Smooth muscle cell (in vitro differentiated cells): ENCODE results near the gene LRRC23. TPM values are rescaled to one million over a fixed set of nuclear protein-coding genes. Genes with fewer than 3 reads are reported as not detected.
A peak's percentile ranks its signal among the peaks of the same experiment; 100 is the strongest.

ENCODE experiments used
- DNase-seq: peaks from one replicate; lab custom pipeline; 2025; ENCODE audit not compliant: unreplicated experiment; lab: John Stamatoyannopoulos, UW
- H2AFZ ChIP-seq: fragments of 200-600 bp; sonication (generic); 2 replicates; pipeline ENCODE4 v1.6.0; 2016; ENCODE audit warnings: antibody characterized with exemption, low read depth, mild to moderate bottlenecking
- H3F3A ChIP-seq: fragments of 200-600 bp; sonication (generic); 2 replicates; pipeline ENCODE4 v1.6.0; 2017; ENCODE audit warnings: antibody characterized with exemption, low read depth
- H3K27ac ChIP-seq: fragments of 200-600 bp; sonication (generic); 2 replicates; pipeline ENCODE4 v1.5.1; 2016; ENCODE audit warnings: low read depth, mild to moderate bottlenecking
- H3K27me3 ChIP-seq: fragments of 200-600 bp; sonication (generic); 2 replicates; pipeline ENCODE4 v1.6.1; 2016; ENCODE audit warnings: low read depth, mild to moderate bottlenecking
- H3K36me3 ChIP-seq: fragments of 200-600 bp; sonication (generic); 2 replicates; pipeline ENCODE4 v1.5.1; 2016; ENCODE audit warnings: low read depth
- H3K4me1 ChIP-seq: fragments of 200-600 bp; sonication (generic); 2 replicates; pipeline ENCODE4 v1.5.1; 2016; ENCODE audit warnings: low read depth
- H3K4me2 ChIP-seq: fragments of 200-600 bp; sonication (generic); 2 replicates; pipeline ENCODE4 v1.6.0; 2016; ENCODE audit warnings: mild to moderate bottlenecking
- H3K4me3 ChIP-seq: fragments of 200-600 bp; sonication (generic); 2 replicates; pipeline ENCODE4 v1.5.1; 2016; ENCODE audit warnings: mild to moderate bottlenecking
- H3K79me2 ChIP-seq: fragments of 200-600 bp; sonication (generic); 2 replicates; pipeline ENCODE4 v1.6.0; 2016; ENCODE audit warnings: low read depth, mild to moderate bottlenecking
- H3K9ac ChIP-seq: fragments of 200-600 bp; sonication (generic); 2 replicates; pipeline ENCODE4 v1.6.0; 2016; ENCODE audit warnings: low read depth
- H3K9me3 ChIP-seq: fragments of 200-600 bp; sonication (generic); replicated peaks from 2 replicates; pipeline ENCODE4 v1.5.1; 2016; ENCODE audit warnings: low read depth
- H4K20me1 ChIP-seq: fragments of 200-600 bp; sonication (generic); 2 replicates; pipeline ENCODE4 v1.6.0; 2016; ENCODE audit warnings: low read depth
- WGBS: methylation state at CpG from one replicate; pipeline ENCODE4 v1.1.7; 2016; ENCODE audit warnings: low lambda C conversion rate; 5-methylcytosine and 5-hydroxymethylcytosine counted together
- polyA plus RNA-seq: library from polyadenylated mRNA; unstranded; fragments of >200 nt; fragmentation: Nextera tagmentation; extraction: Ambion mirVana; gene quantifications from 2 replicates; pipeline ENCODE4 v1.2.1, GENCODE V29; 2016
- total RNA-seq: library from RNA; depleted of rRNA; stranded (reverse); fragments of >200 nt; gene quantifications from 2 replicates; pipeline ENCODE4 v1.2.3, GENCODE V29; 2014
- TF ChIP-seq, protein P1 (sequence below): fragments of 200-600 bp; sonication (generic); IDR thresholded peaks from 2 replicates; pipeline ENCODE4 v1.5.1; 2017; ENCODE audit warnings: borderline replicate concordance, mild to moderate bottlenecking, antibody characterized with exemption; ENCODE audit not compliant: insufficient read depth, poor library complexity, severe bottlenecking

LRRC23 gene
- total and polyA plus RNA-seq, 2 experiments from 2014 or later: 14.2 to 19.5 TPM

DNA sequence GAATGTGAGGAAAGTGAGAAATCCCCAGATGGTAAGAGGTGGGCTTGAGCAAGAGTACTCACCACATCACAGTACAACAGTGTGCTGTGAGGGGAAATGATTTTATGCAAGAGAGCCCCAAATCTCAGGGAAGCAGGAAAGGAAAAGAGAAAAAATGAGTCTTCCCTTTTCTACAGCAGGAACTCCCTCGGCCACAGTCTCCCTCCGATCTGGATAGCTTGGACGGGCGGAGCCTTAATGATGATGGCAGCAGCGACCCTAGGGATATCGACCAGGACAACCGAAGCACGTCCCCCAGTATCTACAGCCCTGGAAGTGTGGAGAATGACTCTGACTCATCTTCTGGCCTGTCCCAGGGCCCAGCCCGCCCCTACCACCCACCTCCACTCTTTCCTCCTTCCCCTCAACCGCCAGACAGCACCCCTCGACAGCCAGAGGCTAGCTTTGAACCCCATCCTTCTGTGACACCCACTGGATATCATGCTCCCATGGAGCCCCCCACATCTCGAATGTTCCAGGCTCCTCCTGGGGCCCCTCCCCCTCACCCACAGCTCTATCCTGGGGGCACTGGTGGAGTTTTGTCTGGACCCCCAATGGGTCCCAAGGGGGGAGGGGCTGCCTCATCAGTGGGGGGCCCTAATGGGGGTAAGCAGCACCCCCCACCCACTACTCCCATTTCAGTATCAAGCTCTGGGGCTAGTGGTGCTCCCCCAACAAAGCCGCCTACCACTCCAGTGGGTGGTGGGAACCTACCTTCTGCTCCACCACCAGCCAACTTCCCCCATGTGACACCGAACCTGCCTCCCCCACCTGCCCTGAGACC, 31.0 kb downstream of the LRRC23 start:
- TF ChIP-seq, protein P1, sequence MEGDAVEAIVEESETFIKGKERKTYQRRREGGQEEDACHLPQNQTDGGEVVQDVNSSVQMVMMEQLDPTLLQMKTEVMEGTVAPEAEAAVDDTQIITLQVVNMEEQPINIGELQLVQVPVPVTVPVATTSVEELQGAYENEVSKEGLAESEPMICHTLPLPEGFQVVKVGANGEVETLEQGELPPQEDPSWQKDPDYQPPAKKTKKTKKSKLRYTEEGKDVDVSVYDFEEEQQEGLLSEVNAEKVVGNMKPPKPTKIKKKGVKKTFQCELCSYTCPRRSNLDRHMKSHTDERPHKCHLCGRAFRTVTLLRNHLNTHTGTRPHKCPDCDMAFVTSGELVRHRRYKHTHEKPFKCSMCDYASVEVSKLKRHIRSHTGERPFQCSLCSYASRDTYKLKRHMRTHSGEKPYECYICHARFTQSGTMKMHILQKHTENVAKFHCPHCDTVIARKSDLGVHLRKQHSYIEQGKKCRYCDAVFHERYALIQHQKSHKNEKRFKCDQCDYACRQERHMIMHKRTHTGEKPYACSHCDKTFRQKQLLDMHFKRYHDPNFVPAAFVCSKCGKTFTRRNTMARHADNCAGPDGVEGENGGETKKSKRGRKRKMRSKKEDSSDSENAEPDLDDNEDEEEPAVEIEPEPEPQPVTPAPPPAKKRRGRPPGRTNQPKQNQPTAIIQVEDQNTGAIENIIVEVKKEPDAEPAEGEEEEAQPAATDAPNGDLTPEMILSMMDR: no peak
- WGBS: 64% methylated on average over 11 of the region's 14 CpGs
- Histone ChIP-seq H3K79me2 (peaks cover 39% of the 10 kb centered on the region), H3K4me1 (peaks cover 11% of the 10 kb centered on the region), H2AFZ (no peak overlapping the region), H4K20me1 (peaks cover 40% of the 10 kb centered on the region), H3K27ac (peak overlapping the region; percentile 49), H3K36me3 (no peaks in the 10 kb centered on the region), H3F3A (peaks cover 49% of the 10 kb centered on the region), H3K4me3 (no peak overlapping the region), H3K9me3 (no peaks in the 10 kb centered on the region), H3K9ac (no peak overlapping the region), H3K27me3 (no peaks in the 10 kb centered on the region), H3K4me2 (no peak overlapping the region)
- no peak for DNase-seq

DNA sequence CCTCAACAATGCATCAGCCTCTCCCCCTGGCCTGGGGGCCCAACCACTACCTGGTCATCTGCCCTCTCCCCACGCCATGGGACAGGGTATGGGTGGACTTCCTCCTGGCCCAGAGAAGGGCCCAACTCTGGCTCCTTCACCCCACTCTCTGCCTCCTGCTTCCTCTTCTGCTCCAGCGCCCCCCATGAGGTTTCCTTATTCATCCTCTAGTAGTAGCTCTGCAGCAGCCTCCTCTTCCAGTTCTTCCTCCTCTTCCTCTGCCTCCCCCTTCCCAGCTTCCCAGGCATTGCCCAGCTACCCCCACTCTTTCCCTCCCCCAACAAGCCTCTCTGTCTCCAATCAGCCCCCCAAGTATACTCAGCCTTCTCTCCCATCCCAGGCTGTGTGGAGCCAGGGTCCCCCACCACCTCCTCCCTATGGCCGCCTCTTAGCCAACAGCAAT, 31.6 kb downstream of the LRRC23 start:
- Histone ChIP-seq H3K79me2 (peaks cover 32% of the 10 kb centered on the region), H3K4me2 (no peak overlapping the region), H3K9ac (no peak overlapping the region), H2AFZ (no peak overlapping the region), H3K27me3 (no peaks in the 10 kb centered on the region), H3K4me1 (peaks cover 11% of the 10 kb centered on the region), H3K4me3 (no peak overlapping the region), H3K27ac (peak overlapping the region; percentile 61), H3K9me3 (no peaks in the 10 kb centered on the region), H4K20me1 (peaks cover 33% of the 10 kb centered on the region), H3K36me3 (no peaks in the 10 kb centered on the region), H3F3A (peaks cover 45% of the 10 kb centered on the region)
- DNase-seq: no peak
- 95% methylated on average over 3 of the region's 3 CpGs for WGBS
- TF ChIP-seq, protein P1: no peak

DNA sequence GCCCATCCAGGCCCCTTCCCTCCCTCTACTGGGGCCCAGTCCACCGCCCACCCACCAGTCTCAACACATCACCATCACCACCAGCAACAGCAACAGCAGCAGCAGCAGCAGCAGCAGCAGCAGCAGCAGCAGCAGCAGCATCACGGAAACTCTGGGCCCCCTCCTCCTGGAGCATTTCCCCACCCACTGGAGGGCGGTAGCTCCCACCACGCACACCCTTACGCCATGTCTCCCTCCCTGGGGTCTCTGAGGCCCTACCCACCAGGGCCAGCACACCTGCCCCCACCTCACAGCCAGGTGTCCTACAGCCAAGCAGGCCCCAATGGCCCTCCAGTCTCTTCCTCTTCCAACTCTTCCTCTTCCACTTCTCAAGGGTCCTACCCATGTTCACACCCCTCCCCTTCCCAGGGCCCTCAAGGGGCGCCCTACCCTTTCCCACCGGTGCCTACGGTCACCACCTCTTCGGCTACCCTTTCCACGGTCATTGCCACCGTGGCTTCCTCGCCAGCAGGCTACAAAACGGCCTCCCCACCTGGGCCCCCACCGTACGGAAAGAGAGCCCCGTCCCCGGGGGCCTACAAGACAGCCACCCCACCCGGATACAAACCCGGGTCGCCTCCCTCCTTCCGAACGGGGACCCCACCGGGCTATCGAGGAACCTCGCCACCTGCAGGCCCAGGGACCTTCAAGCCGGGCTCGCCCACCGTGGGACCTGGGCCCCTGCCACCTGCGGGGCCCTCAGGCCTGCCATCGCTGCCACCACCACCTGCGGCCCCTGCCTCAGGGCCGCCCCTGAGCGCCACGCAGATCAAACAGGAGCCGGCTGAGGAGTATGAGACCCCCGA, 32.2 kb downstream of the LRRC23 start:
- H3K36me3 ChIP-seq: no peaks in the 10 kb centered on the region
- WGBS: 69% methylated on average over 33 of the region's 36 CpGs

More for the DNA sequence above, 32.2 kb downstream of the LRRC23 start:
- H2AFZ ChIP-seq: no peak overlapping the region
- no peaks in the 10 kb centered on the region for H3K9me3 ChIP-seq
- DNase-seq: no peak
- peak overlapping the region; percentile 92 for H3K4me2 ChIP-seq
- peaks cover 26% of the 10 kb centered on the region for H3K79me2 ChIP-seq
- peaks cover 27% of the 10 kb centered on the region for H4K20me1 ChIP-seq
- peaks cover 45% of the 10 kb centered on the region for H3F3A ChIP-seq
- peaks cover 11% of the 10 kb centered on the region for H3K4me1 ChIP-seq
- TF ChIP-seq, protein P1: no peak
- H3K9ac ChIP-seq: no peak overlapping the region
- peak overlapping the region; percentile 61 for H3K27ac ChIP-seq
- H3K27me3 ChIP-seq: no peaks in the 10 kb centered on the region
- peak overlapping the region; percentile 64 for H3K4me3 ChIP-seq
